ENCODE measurements around the gene TTC23. TPM values are rescaled to one million over a fixed set of nuclear protein-coding genes. Genes with fewer than 3 reads are reported as not detected.

The TTC23 gene
- total RNA-seq, 1 donor from 2014 or later, result 10.0 TPM

DNA sequence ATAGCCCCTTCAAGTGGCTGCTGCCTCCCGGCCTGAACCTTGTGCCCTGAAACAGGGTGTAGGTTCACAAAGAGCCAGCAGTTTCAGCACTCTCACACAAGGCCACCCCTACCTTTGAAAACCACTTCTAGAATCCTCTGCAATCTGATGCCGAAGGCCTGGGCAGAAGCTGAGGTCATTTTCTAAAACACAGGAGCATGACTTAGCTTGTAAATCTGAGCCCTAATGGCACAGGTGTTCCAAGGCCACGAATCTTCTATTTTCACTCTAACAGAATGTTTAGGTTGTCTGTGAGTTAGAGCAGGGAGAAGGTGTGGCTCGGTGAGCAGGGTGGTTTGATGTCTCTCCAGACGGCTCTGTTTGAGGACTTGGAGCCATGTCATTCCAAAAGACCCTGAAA is 82.2 kb downstream of the TTC23 start:
- FAIRE-seq (no peak), DNase-seq (ENCODE audit: low read depth) (no peak)
- Histone ChIP-seq H3K36me3 (ENCODE audit: control insufficient read depth, insufficient read depth, low read length) (peaks cover 4% of the 10 kb centered on the region), H3K27me3 (ENCODE audit: control insufficient read depth, insufficient read depth, low read length) (no peaks in the 10 kb centered on the region), H3K4me3 (ENCODE audit: low read depth, low read length) (no peak overlapping the region)
- TF ChIP-seq, protein P1, sequence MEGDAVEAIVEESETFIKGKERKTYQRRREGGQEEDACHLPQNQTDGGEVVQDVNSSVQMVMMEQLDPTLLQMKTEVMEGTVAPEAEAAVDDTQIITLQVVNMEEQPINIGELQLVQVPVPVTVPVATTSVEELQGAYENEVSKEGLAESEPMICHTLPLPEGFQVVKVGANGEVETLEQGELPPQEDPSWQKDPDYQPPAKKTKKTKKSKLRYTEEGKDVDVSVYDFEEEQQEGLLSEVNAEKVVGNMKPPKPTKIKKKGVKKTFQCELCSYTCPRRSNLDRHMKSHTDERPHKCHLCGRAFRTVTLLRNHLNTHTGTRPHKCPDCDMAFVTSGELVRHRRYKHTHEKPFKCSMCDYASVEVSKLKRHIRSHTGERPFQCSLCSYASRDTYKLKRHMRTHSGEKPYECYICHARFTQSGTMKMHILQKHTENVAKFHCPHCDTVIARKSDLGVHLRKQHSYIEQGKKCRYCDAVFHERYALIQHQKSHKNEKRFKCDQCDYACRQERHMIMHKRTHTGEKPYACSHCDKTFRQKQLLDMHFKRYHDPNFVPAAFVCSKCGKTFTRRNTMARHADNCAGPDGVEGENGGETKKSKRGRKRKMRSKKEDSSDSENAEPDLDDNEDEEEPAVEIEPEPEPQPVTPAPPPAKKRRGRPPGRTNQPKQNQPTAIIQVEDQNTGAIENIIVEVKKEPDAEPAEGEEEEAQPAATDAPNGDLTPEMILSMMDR (IDR thresholded peaks at IDR 0.05; ENCODE audit: insufficient read depth, low read length, severe bottlenecking), result no peak

DNA sequence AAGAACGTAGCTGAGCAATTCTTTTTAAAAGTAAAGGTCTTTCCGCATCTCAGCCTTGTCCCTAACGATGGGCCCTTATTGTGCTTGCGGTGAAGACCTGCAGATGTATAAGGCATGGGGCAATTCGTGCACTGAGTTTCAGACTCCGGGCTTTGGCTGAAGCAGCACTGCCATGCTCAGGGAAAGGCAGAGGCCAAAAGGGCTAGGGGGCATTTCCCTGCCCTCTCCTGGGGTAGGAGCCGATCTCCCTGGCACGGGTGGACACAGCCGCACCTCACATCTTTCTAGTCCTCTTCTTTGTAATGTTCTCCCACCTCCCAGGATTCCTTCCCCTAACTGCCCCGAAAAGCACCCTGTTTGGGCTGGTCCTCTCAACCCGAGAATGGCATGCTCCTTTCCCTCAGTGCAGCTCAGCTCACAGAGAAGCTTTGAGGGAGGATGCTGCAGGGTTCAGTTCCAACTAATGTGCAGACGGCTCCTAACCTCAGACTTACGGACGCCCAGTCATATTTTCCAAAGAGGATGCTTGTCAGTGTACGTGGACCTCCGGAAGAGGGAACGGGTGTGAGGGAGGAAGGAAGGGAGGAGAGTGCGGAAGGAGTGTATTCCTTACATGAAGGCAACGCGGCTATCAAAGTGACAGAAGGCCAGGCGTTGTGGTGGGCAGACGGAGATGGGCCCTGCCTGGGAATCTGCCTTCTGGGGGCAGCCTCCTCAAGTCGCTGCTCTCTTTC is 83.3 kb downstream of the TTC23 start:
- TF ChIP-seq, protein P1 (IDR thresholded peaks at IDR 0.05; ENCODE audit: insufficient read depth, low read length, severe bottlenecking), result no peak
- Histone ChIP-seq H3K4me3 (ENCODE audit: low read depth, low read length) (no peak overlapping the region), H3K27me3 (ENCODE audit: control insufficient read depth, insufficient read depth, low read length) (no peaks in the 10 kb centered on the region), H3K36me3 (ENCODE audit: control insufficient read depth, insufficient read depth, low read length) (peaks cover 3% of the 10 kb centered on the region)
- no peak for DNase-seq (ENCODE audit: low read depth)
- peak; percentile 52 for FAIRE-seq

DNA sequence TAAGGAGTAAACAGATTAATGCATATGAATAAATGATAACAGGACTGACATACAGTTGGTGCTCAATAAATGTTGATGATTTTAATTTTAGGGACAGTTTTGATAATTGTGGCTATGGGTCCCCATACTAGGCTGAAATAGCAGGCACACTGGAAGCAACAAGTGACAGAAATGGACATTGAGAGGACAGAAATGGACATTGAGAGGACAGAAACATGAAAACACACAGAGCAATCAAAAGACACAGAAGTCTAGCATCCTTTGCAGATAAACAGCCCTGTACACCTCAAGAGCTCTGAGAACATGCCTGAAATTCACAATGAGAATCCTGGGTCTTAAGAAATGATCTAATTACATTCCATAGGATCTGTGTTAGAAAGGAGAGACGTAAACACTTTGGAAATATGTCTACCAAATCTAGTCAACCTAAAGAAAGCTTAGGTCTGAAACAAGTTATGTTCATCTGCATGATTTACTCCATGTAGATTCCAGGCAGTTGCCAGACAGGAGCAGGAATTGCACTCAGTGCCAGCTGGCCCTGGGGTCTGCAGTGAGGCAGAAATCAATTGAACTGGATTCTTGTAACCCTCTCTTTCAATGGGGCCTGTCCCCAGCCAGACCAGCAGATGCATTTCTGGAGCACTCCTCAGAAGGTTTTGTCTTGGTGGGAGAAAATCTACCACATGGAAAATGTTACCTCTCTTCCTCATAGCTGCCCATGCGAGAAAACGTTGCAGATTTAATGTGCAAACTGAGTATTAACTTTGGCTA is 84.2 kb downstream of the TTC23 start:
- Histone ChIP-seq H3K36me3 (ENCODE audit: control insufficient read depth, insufficient read depth, low read length) (peaks cover 3% of the 10 kb centered on the region), H3K4me3 (ENCODE audit: low read depth, low read length) (no peak overlapping the region), H3K27me3 (ENCODE audit: control insufficient read depth, insufficient read depth, low read length) (no peaks in the 10 kb centered on the region)
- TF ChIP-seq, protein P1 (IDR thresholded peaks at IDR 0.05; ENCODE audit: insufficient read depth, low read length, severe bottlenecking), result no peak
- FAIRE-seq (no peak), DNase-seq (ENCODE audit: low read depth) (no peak)

DNA sequence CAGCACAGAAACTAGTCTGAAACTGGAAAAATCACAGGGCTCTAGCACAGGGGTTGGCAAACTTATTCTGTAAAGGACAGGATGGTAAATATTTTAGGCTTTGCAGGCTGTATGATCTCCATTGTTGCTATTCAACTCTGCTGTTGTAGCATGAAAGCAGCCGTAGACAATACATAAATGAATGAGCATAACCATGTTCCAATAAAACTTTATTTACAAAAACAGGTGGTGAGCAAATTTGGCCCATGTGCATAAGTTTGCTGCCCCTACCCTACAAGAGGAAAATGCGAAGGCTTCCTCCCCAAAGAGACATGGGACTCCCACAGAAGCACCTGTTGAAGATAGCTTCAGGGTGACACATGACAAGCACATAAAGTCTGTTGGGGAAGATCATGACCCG is 85.3 kb downstream of the TTC23 start:
- H3K36me3 ChIP-seq (ENCODE audit: control insufficient read depth, insufficient read depth, low read length), result peaks cover 3% of the 10 kb centered on the region
- DNase-seq (ENCODE audit: low read depth), result no peak
- TF ChIP-seq, protein P1 (IDR thresholded peaks at IDR 0.05; ENCODE audit: insufficient read depth, low read length, severe bottlenecking), result no peak
- H3K27me3 ChIP-seq (ENCODE audit: control insufficient read depth, insufficient read depth, low read length), result no peaks in the 10 kb centered on the region
- H3K4me3 ChIP-seq (ENCODE audit: low read depth, low read length), result no peak overlapping the region
- no peak for FAIRE-seq

DNA sequence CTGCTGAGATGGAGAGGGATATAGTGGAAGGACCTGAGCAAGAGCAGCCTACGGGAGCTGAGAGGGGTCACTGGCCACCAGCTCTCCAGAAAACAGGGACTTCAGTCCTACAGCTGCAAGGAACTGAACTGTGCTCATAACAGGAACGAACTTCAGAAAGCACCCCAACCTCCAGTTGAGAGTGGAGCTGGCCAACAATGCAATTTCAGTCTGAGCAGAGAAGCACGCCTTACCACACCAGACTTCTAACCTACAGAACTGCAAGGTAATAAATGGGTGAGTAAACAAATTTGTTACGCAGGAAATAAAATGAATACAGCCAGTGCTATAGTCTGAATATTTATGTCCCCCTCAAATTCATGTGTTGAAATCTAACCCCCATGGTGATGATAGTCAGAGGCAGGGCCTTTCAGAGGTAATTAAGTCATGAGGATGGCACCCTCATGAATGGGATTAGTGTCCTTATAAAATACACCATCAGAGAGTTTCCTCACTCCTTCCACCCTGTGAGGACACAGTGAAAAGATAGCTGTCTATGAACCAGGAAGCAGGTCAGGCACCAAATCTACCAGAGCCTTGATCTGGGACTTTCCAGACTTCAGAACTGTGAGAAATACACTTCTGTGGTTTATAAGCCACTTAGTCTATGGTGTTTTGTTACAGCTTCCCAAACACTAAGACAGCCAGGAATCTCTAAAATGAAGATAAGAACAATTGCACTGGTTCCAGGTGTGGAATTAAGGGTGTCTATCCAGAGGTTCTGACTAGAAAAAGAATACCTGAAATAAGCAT is 85.9 kb downstream of the TTC23 start:
- Histone ChIP-seq H3K27me3 (ENCODE audit: control insufficient read depth, insufficient read depth, low read length) (no peaks in the 10 kb centered on the region), H3K36me3 (ENCODE audit: control insufficient read depth, insufficient read depth, low read length) (peaks cover 4% of the 10 kb centered on the region), H3K4me3 (ENCODE audit: low read depth, low read length) (no peak overlapping the region)
- DNase-seq (ENCODE audit: low read depth) (no peak), FAIRE-seq (no peak)
- TF ChIP-seq, protein P1 (IDR thresholded peaks at IDR 0.05; ENCODE audit: insufficient read depth, low read length, severe bottlenecking), result no peak
